ENCODE data around the gene TEX38. TPM values are rescaled to one million over a fixed set of nuclear protein-coding genes. Genes with fewer than 3 reads are reported as not detected.

The TEX38 gene
- total and polyA plus RNA-seq, 2 of the 13 experiments (the other 11 are each of a cell fraction or from before 2014, with no cell fraction given): 0.18 TPM; not detected in 1

GRCh38 chr1:46667782-46668760 lies 3.6 kb upstream of the TEX38 start, which contains the start of gene ATPAF1 (continued):
- no peak for TF ChIP-seq ZNF770 (CRISPR knock-in tag; IDR thresholded peaks at IDR 0.05)
- no peak for TF ChIP-seq NCOA5 (CRISPR knock-in tag; IDR thresholded peaks at IDR 0.05)
- no peak for TF ChIP-seq MYC (CRISPR knock-in tag; IDR thresholded peaks at IDR 0.05; ENCODE audit: borderline replicate concordance)
- TF ChIP-seq GMEB2 (CRISPR knock-in tag; IDR thresholded peaks at IDR 0.05; ENCODE audit: low read depth): no peak
- no peak for TF ChIP-seq CCAR2 (optimal IDR thresholded peaks at IDR 0.05; ENCODE audit: low read depth, low read length)
- TF ChIP-seq ZBTB2 (CRISPR knock-in tag; IDR thresholded peaks at IDR 0.05; ENCODE audit: low read depth): 0 out of 2 replicates have a peak, but pooled peaks have one; percentile 46
- TF ChIP-seq DMTF1 (CRISPR knock-in tag; IDR thresholded peaks at IDR 0.05): no peak
- no peak for TF ChIP-seq SIN3A (IDR thresholded peaks at IDR 0.05; ENCODE audit: borderline replicate concordance, low read depth, low read length)
- no peak for TF ChIP-seq FOXM1 (CRISPR knock-in tag; IDR thresholded peaks at IDR 0.05)
- TF ChIP-seq TEAD2 (CRISPR knock-in tag; IDR thresholded peaks at IDR 0.05): no peak
- TF ChIP-seq ZBED4 (CRISPR knock-in tag; IDR thresholded peaks at IDR 0.05; ENCODE audit: borderline replicate concordance): no peak
- peak; percentile 30 for TF ChIP-seq HNRNPK (IDR thresholded peaks at IDR 0.05; ENCODE audit: low read depth, low read length, poor library complexity, severe bottlenecking)
- TF ChIP-seq HES4 (CRISPR knock-in tag; IDR thresholded peaks at IDR 0.05; ENCODE audit: borderline replicate concordance): peak; percentile 54; the same call in 1 of the 2 replicates
- TF ChIP-seq NFYB (CRISPR knock-in tag; IDR thresholded peaks at IDR 0.05): no peak
- no peak for TF ChIP-seq NCOR1 (IDR thresholded peaks at IDR 0.05; ENCODE audit: borderline replicate concordance, low read length)
